ENCODE results near the gene NAP1L2.
A peak's percentile ranks its signal among the peaks of the same experiment; 100 is the strongest.
"Not testable (repeated sequence)": the region's sequence is repeated elsewhere in the genome, so short reads cannot be mapped to it uniquely, and the experiment has no call there.

The NAP1L2 gene, protein sequence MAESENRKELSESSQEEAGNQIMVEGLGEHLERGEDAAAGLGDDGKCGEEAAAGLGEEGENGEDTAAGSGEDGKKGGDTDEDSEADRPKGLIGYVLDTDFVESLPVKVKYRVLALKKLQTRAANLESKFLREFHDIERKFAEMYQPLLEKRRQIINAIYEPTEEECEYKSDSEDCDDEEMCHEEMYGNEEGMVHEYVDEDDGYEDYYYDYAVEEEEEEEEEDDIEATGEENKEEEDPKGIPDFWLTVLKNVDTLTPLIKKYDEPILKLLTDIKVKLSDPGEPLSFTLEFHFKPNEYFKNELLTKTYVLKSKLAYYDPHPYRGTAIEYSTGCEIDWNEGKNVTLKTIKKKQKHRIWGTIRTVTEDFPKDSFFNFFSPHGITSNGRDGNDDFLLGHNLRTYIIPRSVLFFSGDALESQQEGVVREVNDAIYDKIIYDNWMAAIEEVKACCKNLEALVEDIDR

DNA sequence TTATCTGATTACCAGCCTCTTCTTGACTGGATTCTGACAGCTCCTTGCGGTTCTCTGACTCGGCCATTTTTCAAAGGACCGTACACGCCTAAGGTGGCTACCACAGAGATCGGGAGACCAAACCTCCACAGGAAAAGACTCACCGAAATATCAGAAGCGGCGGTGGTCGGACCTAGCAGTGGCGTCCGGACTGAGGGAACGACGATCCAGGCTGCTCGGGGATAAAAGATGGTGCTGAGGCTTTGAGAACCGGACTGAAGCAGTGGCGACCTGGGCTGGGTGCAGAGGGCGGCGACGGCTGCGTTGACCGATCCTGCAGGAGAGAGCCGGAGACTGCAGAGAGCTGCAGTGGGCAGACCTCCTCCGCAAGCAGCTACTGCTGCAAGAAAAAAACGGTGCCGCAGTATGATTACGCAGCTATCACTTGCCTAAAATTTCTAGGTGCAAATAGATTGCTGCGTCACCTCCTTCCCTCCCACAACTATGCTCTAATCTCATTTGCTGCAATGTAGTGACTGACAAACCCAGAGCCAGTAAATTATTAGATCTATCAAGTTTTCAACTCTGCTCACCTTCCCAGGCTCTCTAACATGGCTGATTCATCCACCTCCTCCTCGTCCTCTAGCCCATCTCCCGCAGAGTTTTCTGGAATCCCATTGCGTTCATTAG lies at the start of gene NAP1L2:
NAP1L2 (minus strand) TSS at position 426 of the 669 bp plus-strand sequence; CDS start at position 67, 359 bp downstream.
- peak; percentile 28 for DNase-seq

DNA sequence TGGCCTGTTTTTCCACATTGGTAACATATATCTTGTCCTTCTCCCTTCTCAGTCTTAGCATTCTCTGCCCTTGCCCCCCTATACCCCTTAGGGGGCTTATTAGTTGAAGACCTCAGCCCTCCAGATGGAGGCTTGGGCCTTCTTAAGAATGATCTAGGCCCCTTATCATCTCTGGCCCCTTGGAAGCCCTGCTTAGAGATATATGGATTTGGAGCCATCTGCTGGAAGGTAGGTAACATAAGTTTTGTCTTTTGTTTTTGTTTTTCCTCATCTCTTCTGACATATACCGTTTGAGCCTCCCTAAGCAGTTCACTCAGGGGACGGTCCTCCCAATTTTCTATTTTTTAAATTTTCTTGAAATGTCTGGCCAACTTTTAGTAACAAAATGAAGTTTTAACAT lies 48.3 kb upstream of the NAP1L2 start:
- DNase-seq = no peak

DNA sequence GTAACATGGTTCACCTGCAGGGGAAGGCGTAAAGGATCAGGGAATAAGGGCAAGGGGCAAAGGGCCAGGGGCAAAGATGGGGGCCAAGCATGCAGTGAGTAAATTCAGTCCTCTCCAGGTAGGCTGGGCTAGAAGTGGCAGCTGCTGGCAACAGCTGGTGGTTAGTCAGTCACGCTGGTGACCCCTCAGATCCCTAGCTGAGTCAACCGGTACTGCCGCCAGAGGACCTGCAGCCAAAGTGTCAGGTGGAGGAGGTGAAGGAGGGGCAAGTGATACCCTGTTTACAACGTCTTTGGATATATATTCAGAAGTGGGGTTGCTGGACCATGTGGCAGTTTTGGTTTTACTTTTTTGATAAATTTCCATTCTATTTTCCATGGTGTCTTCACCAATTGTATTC lies 24.6 kb upstream of the NAP1L2 start:
- DNase-seq = no peak

DNA sequence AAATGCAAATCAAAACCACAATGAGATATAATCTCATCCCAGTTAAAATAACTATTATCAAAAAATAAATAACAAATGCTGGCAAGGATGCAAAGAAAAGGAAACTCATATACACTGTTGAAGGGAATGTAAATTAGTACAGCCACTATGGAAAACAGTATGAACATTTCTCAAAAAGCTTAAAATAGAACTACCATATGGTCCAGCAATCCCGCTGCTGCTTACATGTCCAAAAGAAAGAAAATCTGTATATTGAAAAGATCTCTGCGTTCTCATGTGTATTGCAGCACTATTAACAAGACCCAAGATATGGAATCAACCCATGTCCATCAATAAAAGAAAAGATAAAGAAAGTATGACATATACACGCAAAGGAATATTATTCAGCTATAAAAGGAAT lies 3.0 kb upstream of the NAP1L2 start:
- DNase-seq = no peak

DNA sequence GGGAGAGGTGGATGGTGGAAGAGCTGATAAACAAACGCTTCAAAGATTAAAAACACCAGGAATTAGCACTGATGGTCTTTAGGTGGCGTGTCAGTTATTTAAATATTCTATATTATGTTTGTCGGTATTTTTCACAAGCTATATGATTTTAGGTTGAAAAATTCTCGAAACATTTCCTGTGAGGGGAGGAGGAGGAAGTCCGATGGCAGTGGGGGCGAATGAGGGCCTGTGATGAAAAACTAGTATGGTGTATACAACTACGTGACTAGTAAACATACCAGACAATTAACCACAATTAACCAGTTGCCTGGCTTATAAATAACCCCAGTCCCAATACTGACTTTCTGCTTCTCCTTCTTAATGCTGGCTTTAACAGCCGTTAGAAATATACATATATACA lies 595 bp upstream of the NAP1L2 start:
- no peak for DNase-seq

DNA sequence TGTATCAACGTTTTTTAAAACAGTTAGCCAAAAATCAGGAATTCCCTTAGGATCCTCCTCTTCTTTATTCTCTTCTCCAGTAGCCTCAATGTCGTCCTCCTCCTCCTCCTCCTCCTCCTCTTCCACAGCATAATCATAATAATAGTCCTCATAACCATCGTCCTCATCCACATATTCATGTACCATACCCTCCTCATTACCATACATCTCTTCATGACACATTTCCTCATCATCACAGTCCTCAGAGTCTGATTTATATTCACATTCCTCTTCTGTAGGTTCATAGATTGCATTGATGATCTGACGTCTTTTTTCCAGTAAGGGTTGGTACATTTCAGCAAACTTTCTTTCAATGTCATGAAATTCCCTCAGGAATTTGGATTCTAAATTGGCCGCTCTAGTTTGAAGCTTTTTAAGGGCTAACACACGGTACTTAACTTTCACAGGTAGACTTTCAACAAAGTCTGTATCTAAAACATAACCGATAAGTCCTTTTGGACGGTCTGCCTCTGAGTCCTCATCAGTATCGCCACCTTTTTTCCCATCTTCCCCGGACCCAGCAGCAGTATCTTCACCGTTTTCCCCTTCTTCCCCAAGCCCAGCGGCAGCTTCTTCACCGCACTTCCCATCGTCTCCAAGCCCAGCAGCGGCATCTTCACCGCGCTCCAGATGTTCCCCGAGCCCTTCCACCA lies 771 bp downstream of the NAP1L2 start:
- no peak for DNase-seq

DNA sequence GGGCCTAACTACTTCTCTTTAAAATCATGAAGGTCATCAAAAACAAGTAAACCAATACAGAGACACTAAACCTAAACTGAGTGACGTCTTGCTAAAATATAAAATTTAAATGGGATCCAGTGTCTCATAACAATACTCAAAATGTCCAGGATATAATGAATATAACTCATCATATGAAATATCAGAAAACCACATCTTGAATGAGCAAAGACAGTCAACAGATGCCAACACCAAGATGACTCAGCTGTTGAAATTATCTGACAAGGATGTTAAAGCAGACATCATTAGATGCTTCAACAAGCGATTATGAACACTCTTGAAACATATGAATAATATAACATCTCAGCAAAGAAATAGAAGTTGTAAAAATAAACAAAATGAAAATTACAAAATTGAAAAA lies 8.3 kb downstream of the NAP1L2 start:
- no peak for DNase-seq

DNA sequence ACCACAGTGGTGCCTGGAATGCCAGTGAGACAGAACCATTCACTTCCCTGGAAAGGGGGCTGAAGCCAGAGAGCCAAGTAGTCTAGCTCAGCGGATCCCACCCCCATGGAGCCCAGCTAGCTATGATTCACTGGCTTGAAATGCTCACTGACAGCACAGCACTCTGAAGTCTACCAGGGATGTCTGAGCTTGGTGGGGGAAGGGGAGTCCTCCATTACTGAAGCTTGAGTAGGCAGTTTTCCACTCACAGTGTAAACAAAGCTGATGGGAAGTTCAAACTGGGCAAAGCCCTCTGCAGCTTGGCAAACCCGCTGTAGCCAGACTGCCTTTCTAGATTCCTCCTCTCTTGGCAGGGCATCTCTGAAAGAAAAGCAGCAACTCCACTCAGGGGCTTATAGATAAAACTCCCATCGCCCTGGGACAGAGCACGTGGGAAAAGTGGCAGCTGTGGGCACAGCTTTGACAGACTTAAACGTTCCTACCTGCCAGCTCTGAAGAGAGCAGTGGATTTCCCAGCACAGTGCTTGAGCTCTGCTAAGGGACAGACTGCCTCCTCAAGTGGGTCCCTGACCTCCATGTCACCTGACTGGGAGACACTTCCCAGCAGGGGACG lies 32.0 kb downstream of the NAP1L2 start:
- DNase-seq = no peak

DNA sequence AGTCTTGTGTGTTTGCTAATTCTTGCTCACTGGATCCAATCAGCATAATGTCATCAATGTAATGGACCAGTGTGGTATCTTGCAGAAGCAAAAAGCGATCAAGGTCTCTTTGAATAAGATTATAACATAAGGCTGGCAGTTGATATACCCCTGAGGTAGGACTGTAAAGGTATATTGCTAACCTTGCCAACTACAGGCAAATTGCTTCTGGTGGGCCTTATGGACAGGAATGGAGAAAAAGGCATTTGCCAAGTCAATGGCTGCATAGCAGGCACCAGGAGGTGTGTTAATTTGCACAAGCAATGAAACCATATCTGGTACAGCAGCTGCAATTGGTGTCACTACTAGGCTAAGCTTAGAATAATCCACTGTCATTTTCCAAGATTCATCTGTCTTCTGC lies 45.7 kb downstream of the NAP1L2 start:
- DNase-seq = not testable (repeated sequence)
